HUES64 (cell line): ENCODE data around the gene STYXL1.

ENCODE experiments used
- H3K27ac ChIP-seq: 2 replicates; pipeline ENCODE4 v1.7.0; 2013; ENCODE audit warnings: low read depth, low read length, inconsistent platforms
- H3K27me3 ChIP-seq: 2 replicates; pipeline ENCODE4 v1.6.1; 2013; ENCODE audit warnings: mild to moderate bottlenecking, low read length; ENCODE audit not compliant: insufficient read depth
- H3K36me3 ChIP-seq: 2 replicates; pipeline ENCODE4 v1.6.1; 2013; ENCODE audit warnings: mild to moderate bottlenecking, low read length; ENCODE audit not compliant: insufficient read depth
- H3K4me1 ChIP-seq: 2 replicates; pipeline ENCODE4 v1.6.1; 2013; ENCODE audit warnings: mild to moderate bottlenecking, low read length, moderate library complexity; ENCODE audit not compliant: insufficient read depth
- H3K4me3 ChIP-seq: 2 replicates; pipeline ENCODE4 v1.5.1; 2013; ENCODE audit warnings: mild to moderate bottlenecking, low read length, moderate library complexity
- H3K9ac ChIP-seq: 2 replicates; pipeline ENCODE4 v1.6.1; 2013; ENCODE audit warnings: mild to moderate bottlenecking, low read depth, low read length
- H3K9me3 ChIP-seq: 2 replicates; pipeline ENCODE4 v1.6.1; 2013; ENCODE audit warnings: low read depth, low read length; ENCODE audit not compliant: insufficient read depth
- WGBS: fragments of 150-250, 120-280 bp; methylation state at CpG from one replicate; pipeline ENCODE4 v1.1.7; 2013; ENCODE audit warnings: missing lambda C conversion rate; 5-methylcytosine and 5-hydroxymethylcytosine counted together

The STYXL1 gene

DNA sequence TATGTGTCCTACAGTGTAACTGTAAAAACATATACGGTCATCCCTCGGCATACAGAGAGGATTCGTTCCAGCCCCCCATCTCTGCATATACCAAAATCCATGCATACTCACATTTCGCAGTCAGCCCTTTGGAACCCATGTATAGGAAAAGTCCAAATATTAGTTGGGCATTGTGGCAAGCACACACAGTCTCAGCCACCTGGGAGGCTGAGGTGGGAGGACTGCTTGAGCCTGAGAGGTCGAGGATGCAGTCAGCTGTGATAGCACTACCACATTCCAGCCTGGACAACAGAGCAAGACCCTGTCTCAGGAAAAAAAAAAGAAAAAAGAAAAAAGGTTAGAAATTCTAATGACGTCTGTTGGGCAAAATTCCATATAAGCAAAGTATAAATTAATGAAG, 29.2 kb upstream of the STYXL1 start:
- no peak overlapping the region for H3K4me3 ChIP-seq
- no peak overlapping the region for H3K9ac ChIP-seq
- no peaks in the 10 kb centered on the region for H3K36me3 ChIP-seq
- H3K27me3 ChIP-seq = no peaks in the 10 kb centered on the region
- H3K4me1 ChIP-seq = no peaks in the 10 kb centered on the region
- no peak overlapping the region for H3K27ac ChIP-seq
- no peaks in the 10 kb centered on the region for H3K9me3 ChIP-seq
- WGBS = 92% methylated on average over 6 of the region's 6 CpGs

DNA sequence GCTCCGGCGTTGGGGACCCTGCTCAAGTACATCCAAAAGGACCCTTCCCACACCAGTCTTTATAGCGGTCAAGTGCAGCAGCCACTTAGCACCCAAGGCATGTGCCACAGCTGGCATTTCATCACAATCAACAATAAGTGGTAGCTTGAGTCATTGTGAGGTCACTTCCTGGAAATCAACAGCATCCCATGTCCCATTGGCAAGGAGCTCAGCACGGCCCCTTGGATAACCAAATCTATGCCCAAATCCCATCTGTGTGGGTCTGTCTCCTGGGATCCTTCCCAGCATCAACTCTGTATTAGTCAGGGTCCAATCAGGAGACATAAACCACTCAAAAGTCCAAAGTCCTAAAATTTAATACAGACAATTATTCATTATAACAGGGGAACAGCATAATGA, 27.2 kb upstream of the STYXL1 start:
- H3K27ac ChIP-seq = no peak overlapping the region
- no peak overlapping the region for H3K4me3 ChIP-seq
- no peaks in the 10 kb centered on the region for H3K36me3 ChIP-seq
- no peaks in the 10 kb centered on the region for H3K9me3 ChIP-seq
- 95% methylated on average over 4 of the region's 4 CpGs for WGBS
- H3K27me3 ChIP-seq = no peaks in the 10 kb centered on the region
- H3K4me1 ChIP-seq = no peaks in the 10 kb centered on the region
- H3K9ac ChIP-seq = no peak overlapping the region

DNA sequence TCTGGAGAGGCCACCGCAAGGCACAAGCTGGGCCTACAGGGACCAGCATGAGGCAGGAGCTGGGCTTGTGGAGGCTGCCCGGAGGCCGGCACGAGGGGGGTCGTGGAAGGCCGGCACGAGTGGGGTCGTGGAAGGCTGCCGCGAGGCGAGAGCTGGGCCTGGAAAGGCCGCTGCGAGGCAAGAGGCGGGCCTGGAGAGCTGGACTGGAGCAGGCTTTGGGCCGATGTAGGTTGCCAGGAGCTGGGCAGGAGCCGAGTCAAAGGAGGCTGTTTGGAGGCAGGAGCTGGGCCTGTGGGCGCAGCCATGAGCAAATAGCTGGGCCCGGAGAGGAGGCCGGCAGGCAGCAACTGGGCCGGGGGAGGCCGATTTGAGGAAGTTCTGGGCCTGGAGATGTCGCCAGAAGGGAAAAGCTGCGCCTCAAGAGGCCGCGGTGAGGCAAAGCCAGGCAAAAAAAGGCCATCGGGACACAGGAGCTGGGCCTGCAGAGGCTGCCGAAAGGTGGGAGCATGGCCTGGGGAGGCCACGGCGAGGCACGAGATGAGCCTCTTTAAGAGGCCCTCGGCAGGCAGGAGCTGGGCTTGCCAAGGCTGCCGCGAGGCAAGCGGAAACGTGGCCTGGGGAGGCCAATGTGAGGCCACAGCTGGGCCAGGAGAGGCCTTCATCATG, 26.6 kb upstream of the STYXL1 start:
- Histone ChIP-seq H3K9ac (no peak overlapping the region), H3K4me1 (no peaks in the 10 kb centered on the region), H3K9me3 (no peaks in the 10 kb centered on the region), H3K4me3 (no peak overlapping the region), H3K27me3 (no peaks in the 10 kb centered on the region), H3K36me3 (no peaks in the 10 kb centered on the region), H3K27ac (no peak overlapping the region)
- 95% methylated on average over 35 of the region's 35 CpGs for WGBS

DNA sequence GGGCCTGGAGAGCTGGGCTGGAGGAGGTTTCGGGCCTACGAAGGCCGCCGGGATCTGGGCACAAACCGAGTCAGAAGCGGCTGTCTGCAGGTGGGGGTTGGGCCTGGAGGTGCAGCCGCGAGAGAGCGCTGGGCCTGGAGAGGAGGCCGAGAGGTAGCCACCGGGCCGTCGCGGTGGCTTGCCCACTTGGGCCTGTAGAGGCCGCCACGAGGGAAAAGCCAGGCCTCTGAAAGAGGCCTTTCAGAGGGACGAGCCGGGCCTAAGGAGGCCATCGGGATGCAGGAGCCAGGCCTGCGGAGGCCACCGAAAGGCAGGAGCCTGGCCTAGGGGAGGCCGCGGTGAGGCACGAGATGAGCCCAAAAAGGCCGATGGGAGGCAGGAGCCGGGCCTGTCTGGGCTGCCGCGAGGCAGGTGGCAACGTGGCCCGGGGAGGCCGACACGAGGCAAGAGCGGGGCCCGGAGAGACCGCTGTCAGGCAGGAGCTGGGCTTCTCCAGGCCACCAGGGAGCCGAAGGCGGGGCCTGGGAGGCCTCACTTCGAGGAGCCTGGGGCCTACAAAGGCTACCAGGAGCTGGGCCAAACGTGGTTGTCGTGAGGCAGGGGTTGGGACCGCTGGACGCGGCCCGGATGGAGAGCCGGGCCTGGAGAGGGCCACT, 25.7 kb upstream of the STYXL1 start:
- WGBS = 86% methylated on average over 45 of the region's 45 CpGs
- H3K27me3 ChIP-seq = no peaks in the 10 kb centered on the region
- no peak overlapping the region for H3K4me3 ChIP-seq
- no peak overlapping the region for H3K9ac ChIP-seq
- peaks cover 4% of the 10 kb centered on the region; the same call in 1 of the 2 replicates for H3K4me1 ChIP-seq
- 0 out of 2 replicates have a peak overlapping the region, but pooled peaks have one; percentile 25 for H3K27ac ChIP-seq
- H3K36me3 ChIP-seq = no peaks in the 10 kb centered on the region
- H3K9me3 ChIP-seq = no peaks in the 10 kb centered on the region

DNA sequence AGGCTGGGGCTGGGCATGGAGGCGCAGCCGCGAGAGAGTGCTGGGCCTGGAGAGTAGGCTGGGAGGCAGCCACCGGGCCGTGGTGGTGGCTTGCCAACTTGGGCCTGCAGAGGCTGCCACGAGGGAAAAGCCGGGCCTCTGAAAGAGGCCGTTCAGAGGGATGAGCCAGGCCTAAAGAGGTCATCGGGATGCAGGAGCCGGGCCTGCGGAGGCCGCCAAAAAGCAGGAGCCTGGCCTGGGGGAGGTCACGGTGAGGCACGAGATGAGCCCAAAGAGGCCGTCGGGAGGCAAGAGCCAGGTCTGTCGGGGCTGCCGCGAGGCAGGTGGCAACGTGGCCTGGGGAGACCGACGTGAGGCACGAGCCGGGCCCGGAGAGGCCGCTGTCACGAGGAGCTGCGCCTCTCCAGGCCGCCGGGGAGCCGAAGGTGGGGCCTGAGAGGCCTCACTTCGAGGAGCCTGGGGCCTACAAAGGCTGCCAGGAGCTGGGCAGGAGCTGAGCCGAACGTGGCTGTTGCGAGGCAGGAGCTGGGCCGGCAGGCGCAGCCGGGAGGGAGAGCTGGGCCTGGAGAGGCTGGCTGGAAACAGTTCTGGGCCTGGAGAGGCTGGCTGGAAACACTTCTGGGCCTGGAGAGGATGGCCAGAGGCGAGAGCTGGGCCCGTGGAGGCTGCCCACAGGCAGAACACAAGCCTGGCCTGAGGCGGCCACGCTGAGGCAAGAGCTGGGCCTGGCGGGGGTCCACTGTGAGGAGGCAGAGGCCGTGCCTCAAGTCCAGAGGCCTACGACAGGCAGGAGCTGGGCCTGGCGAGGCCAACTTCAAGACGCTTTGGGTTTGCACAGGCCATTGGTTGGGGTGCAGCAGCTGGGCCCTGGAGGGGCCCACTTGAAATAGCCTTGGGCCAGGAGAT, 24.7 kb upstream of the STYXL1 start:
- peaks cover 4% of the 10 kb centered on the region; the same call in 1 of the 2 replicates for H3K4me1 ChIP-seq
- peaks cover under 1% of the 10 kb centered on the region; the same call in 1 of the 2 replicates for H3K36me3 ChIP-seq
- WGBS = 93% methylated on average over 47 of the region's 47 CpGs
- no peaks in the 10 kb centered on the region for H3K9me3 ChIP-seq
- H3K27ac ChIP-seq = 0 out of 2 replicates have a peak overlapping the region, but pooled peaks have one; percentile 25
- no peak overlapping the region for H3K4me3 ChIP-seq
- H3K27me3 ChIP-seq = no peaks in the 10 kb centered on the region
- H3K9ac ChIP-seq = no peak overlapping the region

DNA sequence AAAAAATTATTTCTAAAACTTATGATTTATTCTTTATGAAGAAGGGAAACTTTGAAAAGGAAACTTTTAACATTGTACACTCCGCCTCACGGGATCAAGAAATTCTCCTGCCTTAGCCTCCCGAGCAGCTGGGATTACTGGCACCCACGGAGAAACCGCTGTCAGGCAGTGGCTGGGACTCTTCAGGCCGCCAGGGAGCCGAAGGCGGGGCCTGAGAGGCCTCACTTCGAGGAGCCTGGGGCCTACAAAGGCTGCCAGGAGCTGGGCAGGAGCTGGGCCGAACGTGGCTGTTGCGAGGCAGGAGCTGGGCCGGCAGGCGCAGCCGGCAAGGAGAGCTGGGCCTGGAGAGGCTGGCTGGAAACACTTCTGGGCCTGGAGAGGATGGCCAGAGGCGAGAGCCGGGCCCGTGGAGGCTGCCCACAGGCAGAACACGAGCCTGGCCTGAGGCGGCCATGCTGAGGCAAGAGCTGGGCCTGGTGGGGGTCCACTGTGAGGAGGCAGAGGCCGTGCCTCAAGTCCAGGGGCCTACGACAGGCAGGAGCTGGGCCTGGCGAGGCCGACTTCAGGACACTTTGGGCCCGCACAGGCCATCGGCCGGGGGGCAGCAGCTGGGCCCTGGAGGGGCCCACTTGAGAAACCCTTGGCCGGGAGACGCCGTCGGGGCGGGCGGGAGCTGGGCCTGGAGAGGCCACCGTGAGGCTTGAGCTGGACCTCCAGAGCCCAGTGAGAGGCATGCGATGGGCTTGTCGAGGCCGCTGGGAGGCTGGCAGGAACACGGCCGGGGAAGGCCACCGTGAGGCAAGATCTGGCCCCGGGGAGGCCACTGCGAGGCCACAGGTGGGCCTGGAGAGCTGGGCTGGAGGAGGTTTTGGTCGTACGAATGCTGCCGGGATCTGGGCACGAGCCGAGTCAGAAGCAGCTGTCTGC, 23.8 kb upstream of the STYXL1 start:
- H3K27me3 ChIP-seq = no peaks in the 10 kb centered on the region
- WGBS = 90% methylated on average over 47 of the region's 47 CpGs
- H3K9me3 ChIP-seq = no peaks in the 10 kb centered on the region
- H3K36me3 ChIP-seq = peaks cover 9% of the 10 kb centered on the region
- H3K9ac ChIP-seq = no peak overlapping the region
- H3K4me1 ChIP-seq = peaks cover 4% of the 10 kb centered on the region; the same call in 1 of the 2 replicates
- H3K27ac ChIP-seq = no peak overlapping the region
- H3K4me3 ChIP-seq = no peak overlapping the region

DNA sequence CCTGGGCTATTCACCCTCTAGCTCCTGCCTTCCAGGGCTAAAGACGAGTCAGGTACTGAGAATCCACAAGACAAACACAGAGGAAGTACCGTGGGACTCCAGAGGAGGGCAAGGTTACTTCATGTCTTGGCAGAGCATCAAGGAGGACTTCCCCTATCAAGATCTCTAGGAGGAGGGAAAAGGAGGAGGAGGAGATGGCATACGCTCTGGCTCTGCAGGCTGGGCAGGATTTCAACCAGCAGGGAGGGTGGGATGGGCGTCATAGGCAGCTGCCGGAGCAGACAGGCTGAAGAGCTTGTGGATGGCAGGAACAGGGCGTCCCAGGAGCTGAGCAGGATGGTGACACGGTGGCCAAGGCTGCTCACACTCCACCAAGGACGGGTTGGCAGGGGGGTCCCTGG, 21.4 kb upstream of the STYXL1 start:
- H3K4me3 ChIP-seq = no peak overlapping the region
- no peak overlapping the region for H3K9ac ChIP-seq
- H3K27ac ChIP-seq = no peak overlapping the region
- 63% methylated on average over 8 of the region's 8 CpGs for WGBS
- peaks cover 4% of the 10 kb centered on the region; the same call in 1 of the 2 replicates for H3K4me1 ChIP-seq
- peaks cover 33% of the 10 kb centered on the region for H3K36me3 ChIP-seq
- no peaks in the 10 kb centered on the region for H3K27me3 ChIP-seq
- no peaks in the 10 kb centered on the region for H3K9me3 ChIP-seq

DNA sequence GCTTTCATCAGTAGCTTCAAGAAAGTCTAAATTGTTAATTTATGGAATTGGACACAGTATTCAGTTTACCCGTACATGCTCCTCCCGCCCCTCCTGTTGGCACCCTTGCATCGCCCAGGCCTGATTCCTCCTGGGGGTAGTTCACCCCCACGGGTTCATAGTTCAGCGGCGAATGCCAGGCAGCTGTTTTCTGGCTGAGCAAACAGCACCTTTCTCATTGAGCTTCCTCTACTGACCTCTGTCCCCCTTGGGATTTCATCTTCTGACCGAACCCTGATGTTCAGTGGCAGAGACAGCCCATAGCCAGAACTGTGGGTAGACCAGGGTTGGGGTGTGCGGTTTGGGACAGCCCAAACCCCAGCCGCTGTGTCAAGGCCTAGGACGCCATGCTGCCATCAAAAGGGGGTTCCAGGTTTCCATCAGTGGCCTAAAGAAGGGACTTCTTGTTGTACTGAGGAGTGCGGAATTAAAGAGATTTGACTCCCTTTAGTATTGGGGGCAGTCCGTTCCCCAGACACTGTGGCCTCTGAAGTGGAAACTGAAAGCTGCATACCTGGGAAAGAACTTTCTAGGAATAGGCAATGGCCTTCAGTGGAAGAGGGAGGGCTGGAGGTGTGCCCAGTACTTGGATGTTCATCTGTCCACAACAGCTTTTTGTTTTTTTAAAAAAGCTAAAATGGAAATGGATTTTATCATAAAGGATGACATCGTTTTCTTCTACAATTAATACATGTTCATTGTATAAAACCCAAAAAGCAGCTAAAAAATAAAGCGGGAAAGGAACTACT, 19.1 kb upstream of the STYXL1 start:
- no peak overlapping the region for H3K4me3 ChIP-seq
- no peaks in the 10 kb centered on the region for H3K27me3 ChIP-seq
- no peaks in the 10 kb centered on the region for H3K9me3 ChIP-seq
- peaks cover 56% of the 10 kb centered on the region for H3K36me3 ChIP-seq
- H3K4me1 ChIP-seq = peaks cover 4% of the 10 kb centered on the region; the same call in 1 of the 2 replicates
- H3K9ac ChIP-seq = no peak overlapping the region
- 95% methylated on average over 14 of the region's 14 CpGs for WGBS
- no peak overlapping the region for H3K27ac ChIP-seq

DNA sequence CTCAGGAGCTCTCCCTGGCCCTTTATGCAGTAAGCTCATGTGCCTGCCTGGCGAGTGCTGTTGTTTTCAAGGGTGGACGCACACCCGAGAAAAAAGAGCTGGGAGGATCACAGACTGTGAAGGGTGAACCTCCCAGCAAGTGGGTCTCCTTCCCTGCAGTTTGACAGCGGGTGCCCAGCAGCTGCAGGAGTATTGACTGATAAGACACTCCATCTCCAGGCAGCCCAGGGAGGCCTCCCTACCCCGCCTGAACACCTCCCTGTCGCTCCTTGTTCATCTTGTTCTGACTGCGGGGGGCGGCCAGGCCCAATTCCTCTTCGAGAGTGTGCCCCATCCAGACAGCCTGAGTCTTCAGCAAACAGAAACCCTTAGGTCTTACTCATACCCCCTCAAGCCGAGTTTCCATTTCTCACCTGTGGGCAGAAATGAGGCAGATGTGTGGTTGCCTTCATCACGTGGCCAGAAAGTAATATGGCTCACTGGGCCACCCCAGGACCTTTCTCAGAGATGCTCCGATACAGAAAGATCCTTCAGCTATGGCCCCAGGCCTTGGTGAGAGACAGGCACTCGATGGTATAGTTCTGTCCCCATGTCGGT, 17.3 kb upstream of the STYXL1 start:
- H3K27ac ChIP-seq = no peak overlapping the region
- peaks cover 4% of the 10 kb centered on the region; the same call in 1 of the 2 replicates for H3K4me1 ChIP-seq
- H3K27me3 ChIP-seq = no peaks in the 10 kb centered on the region
- 95% methylated on average over 14 of the region's 14 CpGs for WGBS
- H3K4me3 ChIP-seq = no peak overlapping the region
- no peaks in the 10 kb centered on the region for H3K9me3 ChIP-seq
- no peak overlapping the region for H3K9ac ChIP-seq
- H3K36me3 ChIP-seq = peaks cover 74% of the 10 kb centered on the region
